Upper lobe of right lung (tissue), 1 donor: ENCODE results near the gene PRKG1. TPM values are rescaled to one million over a fixed set of nuclear protein-coding genes. Genes with fewer than 3 reads are reported as not detected.

Experiments used
- ATAC-seq: fragments of 200-7000 bp; cut with Tn5 transposase; one replicate; pipeline ENCODE4 v1.9.1; 2020; ENCODE audit warnings: mild to moderate bottlenecking, moderate library complexity
- DNase-seq: peaks from one replicate; pipeline ENCODE4 v3.0.0-alpha.2; 2020
- H3K27ac ChIP-seq: fragments of 200-600 bp; one replicate; pipeline ENCODE4 v1.8.0; 2022
- H3K27me3 ChIP-seq: fragments of 200-600 bp; one replicate; pipeline ENCODE4 v1.8.0; 2022; ENCODE audit warnings: mild to moderate bottlenecking
- H3K36me3 ChIP-seq: fragments of 200-600 bp; one replicate; pipeline ENCODE4 v1.8.0; 2022
- H3K4me1 ChIP-seq: fragments of 200-600 bp; one replicate; pipeline ENCODE4 v1.8.0; 2022
- H3K4me3 ChIP-seq: fragments of 200-600 bp; one replicate; pipeline ENCODE4 v1.8.0; 2022; ENCODE audit warnings: mild to moderate bottlenecking
- H3K9me3 ChIP-seq: fragments of 200-600 bp; one replicate; pipeline ENCODE4 v1.8.0; 2022
- intact Hi-C: fragments of 100-400 bp; cut with DNase I; formaldehyde crosslinking; loops from one replicate; pipeline ENCODE4 v1.11.0; 2022
- total RNA-seq: library from RNA; stranded (reverse); fragmentation: NEBNext Ultra II Directional; extraction: Animal tissue kit (Norgen Biotek cat#: 25700); gene quantifications from one replicate; pipeline ENCODE4 v1.2.1, GENCODE V29; 2021
- TF ChIP-seq, protein P1 (sequence below): fragments of 200-600 bp; IDR thresholded peaks from one replicate; pipeline ENCODE4 v1.8.0; 2022; ENCODE audit warnings: antibody characterized with exemption
- donor health status: DM: no; HTN: yes; CAD: no; lungs with severe emphysema.

The PRKG1 gene
- total RNA-seq, 1 donor from 2014 or later, result 30.0 TPM

DNA sequence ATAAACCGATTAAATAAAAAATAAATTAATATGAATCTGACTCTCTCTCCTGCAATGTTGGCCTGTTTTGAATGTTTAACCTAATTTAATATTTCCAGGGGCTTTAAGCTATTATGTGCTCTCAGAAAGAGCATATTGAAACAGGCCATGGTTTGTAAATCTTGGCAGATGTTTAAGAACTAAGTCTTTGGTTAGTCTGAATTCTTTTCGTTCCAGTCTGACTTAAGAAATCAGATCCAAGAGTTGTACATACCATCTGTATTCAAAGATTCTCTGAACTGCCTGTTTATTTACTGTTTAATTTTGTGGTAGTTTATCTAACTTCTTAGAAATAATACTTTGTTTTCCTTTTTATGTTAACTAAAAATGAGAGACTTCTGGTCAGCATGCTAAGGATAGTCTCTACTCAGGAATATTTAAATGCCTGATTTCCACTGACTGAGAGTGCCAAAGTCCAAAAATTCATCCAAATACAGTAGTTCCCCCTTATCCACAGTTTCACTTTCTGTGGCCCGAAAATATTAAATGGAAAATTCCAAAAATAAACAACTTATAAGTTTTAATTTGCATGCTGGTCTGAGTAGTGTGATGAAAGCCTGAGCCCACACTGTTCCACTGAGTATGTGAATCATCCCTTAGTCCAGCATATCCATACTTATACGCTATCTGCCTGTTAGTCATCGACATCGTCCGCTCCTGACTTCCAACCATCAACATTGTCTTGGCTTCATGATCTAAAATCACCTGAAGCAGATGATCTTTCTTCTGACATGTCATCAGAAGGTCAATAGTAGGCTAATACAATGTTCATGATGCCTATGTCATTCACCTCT lies 863.2 kb downstream of the PRKG1 start:
- Histone ChIP-seq H3K27ac (peak overlapping the region; percentile 3), H3K9me3 (no peaks in the 10 kb centered on the region), H3K4me1 (peaks cover 5% of the 10 kb centered on the region), H3K27me3 (no peaks in the 10 kb centered on the region), H3K4me3 (no peak overlapping the region), H3K36me3 (no peaks in the 10 kb centered on the region)
- no peak for DNase-seq
- intact Hi-C loops, result no loop called here
- ATAC-seq, result no peak
- TF ChIP-seq, protein P1, sequence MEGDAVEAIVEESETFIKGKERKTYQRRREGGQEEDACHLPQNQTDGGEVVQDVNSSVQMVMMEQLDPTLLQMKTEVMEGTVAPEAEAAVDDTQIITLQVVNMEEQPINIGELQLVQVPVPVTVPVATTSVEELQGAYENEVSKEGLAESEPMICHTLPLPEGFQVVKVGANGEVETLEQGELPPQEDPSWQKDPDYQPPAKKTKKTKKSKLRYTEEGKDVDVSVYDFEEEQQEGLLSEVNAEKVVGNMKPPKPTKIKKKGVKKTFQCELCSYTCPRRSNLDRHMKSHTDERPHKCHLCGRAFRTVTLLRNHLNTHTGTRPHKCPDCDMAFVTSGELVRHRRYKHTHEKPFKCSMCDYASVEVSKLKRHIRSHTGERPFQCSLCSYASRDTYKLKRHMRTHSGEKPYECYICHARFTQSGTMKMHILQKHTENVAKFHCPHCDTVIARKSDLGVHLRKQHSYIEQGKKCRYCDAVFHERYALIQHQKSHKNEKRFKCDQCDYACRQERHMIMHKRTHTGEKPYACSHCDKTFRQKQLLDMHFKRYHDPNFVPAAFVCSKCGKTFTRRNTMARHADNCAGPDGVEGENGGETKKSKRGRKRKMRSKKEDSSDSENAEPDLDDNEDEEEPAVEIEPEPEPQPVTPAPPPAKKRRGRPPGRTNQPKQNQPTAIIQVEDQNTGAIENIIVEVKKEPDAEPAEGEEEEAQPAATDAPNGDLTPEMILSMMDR, result no peak

DNA sequence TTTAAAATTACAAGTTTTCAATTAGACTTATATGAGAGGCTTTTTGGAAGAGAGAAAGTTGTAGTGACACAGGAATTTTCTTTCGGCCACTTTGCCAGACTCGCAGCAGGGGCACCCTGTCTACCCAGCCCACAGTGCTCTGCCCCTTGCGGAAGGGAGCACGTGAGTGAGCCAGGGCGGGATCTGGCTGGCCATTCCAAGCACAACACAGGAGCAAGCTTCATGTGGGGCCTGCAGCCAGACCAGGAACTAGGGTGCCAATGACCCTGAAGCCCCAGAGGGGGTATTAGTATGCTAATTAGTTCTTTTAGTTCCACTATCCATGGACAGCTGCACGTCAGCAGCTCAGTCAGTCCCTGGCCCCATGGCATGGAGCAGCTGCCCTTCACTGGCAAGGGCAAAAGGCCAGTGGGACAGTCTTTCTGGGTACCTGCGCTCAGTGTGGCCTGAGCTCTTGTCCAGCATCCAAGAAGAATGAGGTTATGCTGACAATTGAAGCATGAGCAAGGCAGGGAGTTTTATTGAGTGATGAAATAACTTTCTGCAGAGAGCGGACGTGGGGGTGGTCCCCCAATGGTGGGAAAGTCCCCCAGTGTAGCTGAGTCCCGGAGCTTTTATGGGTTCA lies 876.2 kb downstream of the PRKG1 start:
- no peak overlapping the region for H3K4me3 ChIP-seq
- ATAC-seq (no peak), DNase-seq (no peak)
- no peaks in the 10 kb centered on the region for H3K4me1 ChIP-seq
- no peaks in the 10 kb centered on the region for H3K9me3 ChIP-seq
- H3K36me3 ChIP-seq, result no peaks in the 10 kb centered on the region
- no peak overlapping the region for H3K27ac ChIP-seq
- intact Hi-C loops, result no loop called here
- no peaks in the 10 kb centered on the region for H3K27me3 ChIP-seq
- TF ChIP-seq, protein P1, result no peak

DNA sequence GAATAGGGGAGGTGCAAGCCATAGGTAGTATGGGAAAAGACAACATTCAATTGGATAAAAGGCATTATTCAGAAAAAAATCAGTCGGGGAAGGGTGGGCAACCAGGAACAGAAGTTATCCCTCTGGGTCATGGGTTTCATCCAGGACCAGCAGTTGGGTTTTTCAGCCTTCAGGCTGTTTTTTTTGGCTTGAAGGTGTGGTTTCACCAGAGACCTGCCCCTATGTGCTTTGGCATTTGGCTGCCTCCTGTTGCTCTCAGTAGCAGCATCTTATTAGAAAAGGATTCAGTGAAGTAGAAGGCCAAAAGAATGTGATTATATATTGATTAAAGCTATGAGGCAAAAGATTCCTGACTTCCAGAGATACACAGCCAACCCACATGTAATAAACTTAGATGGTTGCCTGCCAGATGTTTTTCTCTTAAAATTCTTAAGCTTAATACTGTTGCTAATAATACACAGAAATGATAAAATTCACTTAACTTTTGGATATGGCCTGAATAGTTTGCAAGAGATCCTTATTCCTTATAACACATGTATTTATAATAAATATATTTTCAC lies 876.8 kb downstream of the PRKG1 start:
- Histone ChIP-seq H3K27me3 (no peaks in the 10 kb centered on the region), H3K4me3 (no peak overlapping the region), H3K27ac (no peak overlapping the region), H3K36me3 (no peaks in the 10 kb centered on the region), H3K9me3 (no peaks in the 10 kb centered on the region), H3K4me1 (no peaks in the 10 kb centered on the region)
- TF ChIP-seq, protein P1, result no peak
- DNase-seq (no peak), ATAC-seq (no peak)
- intact Hi-C loops, result no loop called here

DNA sequence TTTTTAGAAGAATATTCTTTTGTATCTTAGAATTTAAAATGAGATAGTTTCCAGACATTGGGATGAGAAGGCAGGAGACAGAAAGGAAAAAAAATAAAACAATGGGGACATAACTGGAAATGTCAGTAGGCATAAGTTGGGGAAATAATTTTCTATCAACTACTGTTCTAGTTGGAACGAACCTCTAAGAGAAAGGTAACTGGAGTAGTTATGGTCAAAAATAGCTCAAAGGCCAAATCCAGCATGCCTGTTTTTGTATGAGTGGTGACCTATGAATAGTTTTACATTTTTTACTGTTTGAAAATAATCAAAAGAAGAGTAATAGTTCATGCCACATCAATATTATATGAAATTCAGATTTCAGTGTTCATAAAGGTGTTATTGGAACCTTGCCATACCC lies 877.3 kb downstream of the PRKG1 start:
- H3K27me3 ChIP-seq, result no peaks in the 10 kb centered on the region
- intact Hi-C loops, result no loop called here

GRCh38 chr10:51952056-51952455 lies 877.8 kb downstream of the PRKG1 start:
- Histone ChIP-seq H3K27ac (no peak overlapping the region), H3K27me3 (no peaks in the 10 kb centered on the region), H3K4me1 (no peaks in the 10 kb centered on the region), H3K4me3 (no peak overlapping the region), H3K36me3 (no peaks in the 10 kb centered on the region), H3K9me3 (no peaks in the 10 kb centered on the region)
- intact Hi-C loops, result no loop called here
- TF ChIP-seq, protein P1, result no peak
- DNase-seq (no peak), ATAC-seq (no peak)

More for the DNA sequence above, 877.3 kb downstream of the PRKG1 start:
- Histone ChIP-seq H3K4me3 (no peak overlapping the region), H3K27ac (no peak overlapping the region), H3K4me1 (no peaks in the 10 kb centered on the region), H3K9me3 (no peaks in the 10 kb centered on the region), H3K36me3 (no peaks in the 10 kb centered on the region)
- TF ChIP-seq, protein P1, result no peak
- DNase-seq (no peak), ATAC-seq (no peak)
